A172 (cell line): ENCODE measurements around the gene SP140. TPM values are rescaled to one million over a fixed set of nuclear protein-coding genes. Genes with fewer than 3 reads are reported as not detected.
"Not testable (repeated sequence)": the region's sequence is repeated elsewhere in the genome, so short reads cannot be mapped to it uniquely, and the experiment has no call there.

Source experiments
- DNase-seq: peaks from one replicate; pipeline ENCODE4 v3.0.0-alpha.2; 2015; ENCODE audit warnings: low spot score
- total RNA-seq: library from RNA; depleted of rRNA; stranded (reverse); fragments of >200 nt; shearing (Covaris generic); gene quantifications from 2 replicates; pipeline ENCODE4 v1.2.3, GENCODE V29; 2014

Gene SP140
- total RNA-seq, 1 experiment from 2014 or later, result 0.65 TPM

GRCh38 chr2:230289311-230289710 lies 63.8 kb downstream of the SP140 start:
- peak; percentile 27 for DNase-seq

GRCh38 chr2:230295192-230295591 lies 69.7 kb downstream of the SP140 start:
- DNase-seq, result no peak

- DNase-seq, result no peak
Observed at GRCh38 chr2:230296917-230297316, 71.4 kb downstream of the SP140 start.

GRCh38 chr2:230299618-230300017 lies 74.1 kb downstream of the SP140 start:
- no peak for DNase-seq

GRCh38 chr2:230305416-230306275 lies 80.1 kb downstream of the SP140 start:
- no peak for DNase-seq

GRCh38 chr2:230306474-230306873 lies 80.9 kb downstream of the SP140 start:
- DNase-seq, result no peak

GRCh38 chr2:230307485-230307884 lies 81.9 kb downstream of the SP140 start:
- DNase-seq, result no peak

- DNase-seq, result no peak
Observed at GRCh38 chr2:230308402-230309000, 83.0 kb downstream of the SP140 start.

- DNase-seq, result not testable (repeated sequence)
Observed at GRCh38 chr2:230310792-230311191, 85.3 kb downstream of the SP140 start.

GRCh38 chr2:230311634-230312033 lies 86.1 kb downstream of the SP140 start:
- not testable (repeated sequence) for DNase-seq

GRCh38 chr2:230312638-230313037 lies 87.1 kb downstream of the SP140 start:
- peak; percentile 81 for DNase-seq

GRCh38 chr2:230317366-230317765 lies 91.8 kb downstream of the SP140 start:
- no peak for DNase-seq

GRCh38 chr2:230318190-230319121 lies 92.9 kb downstream of the SP140 start:
- DNase-seq, result no peak

- DNase-seq, result no peak
Observed at GRCh38 chr2:230319211-230319862, 93.8 kb downstream of the SP140 start.

- DNase-seq, result no peak
Observed at GRCh38 chr2:230321031-230321430, 95.5 kb downstream of the SP140 start.

GRCh38 chr2:230322561-230323384 lies 97.2 kb downstream of the SP140 start:
- DNase-seq, result no peak

GRCh38 chr2:230323385-230324106 lies 98.0 kb downstream of the SP140 start:
- no peak for DNase-seq

- DNase-seq, result no peak
Observed at GRCh38 chr2:230324503-230324902, 99.0 kb downstream of the SP140 start.

GRCh38 chr2:230325316-230326243 lies 100.0 kb downstream of the SP140 start:
- DNase-seq, result no peak
